ENCODE data around the gene CPB2.

DNA sequence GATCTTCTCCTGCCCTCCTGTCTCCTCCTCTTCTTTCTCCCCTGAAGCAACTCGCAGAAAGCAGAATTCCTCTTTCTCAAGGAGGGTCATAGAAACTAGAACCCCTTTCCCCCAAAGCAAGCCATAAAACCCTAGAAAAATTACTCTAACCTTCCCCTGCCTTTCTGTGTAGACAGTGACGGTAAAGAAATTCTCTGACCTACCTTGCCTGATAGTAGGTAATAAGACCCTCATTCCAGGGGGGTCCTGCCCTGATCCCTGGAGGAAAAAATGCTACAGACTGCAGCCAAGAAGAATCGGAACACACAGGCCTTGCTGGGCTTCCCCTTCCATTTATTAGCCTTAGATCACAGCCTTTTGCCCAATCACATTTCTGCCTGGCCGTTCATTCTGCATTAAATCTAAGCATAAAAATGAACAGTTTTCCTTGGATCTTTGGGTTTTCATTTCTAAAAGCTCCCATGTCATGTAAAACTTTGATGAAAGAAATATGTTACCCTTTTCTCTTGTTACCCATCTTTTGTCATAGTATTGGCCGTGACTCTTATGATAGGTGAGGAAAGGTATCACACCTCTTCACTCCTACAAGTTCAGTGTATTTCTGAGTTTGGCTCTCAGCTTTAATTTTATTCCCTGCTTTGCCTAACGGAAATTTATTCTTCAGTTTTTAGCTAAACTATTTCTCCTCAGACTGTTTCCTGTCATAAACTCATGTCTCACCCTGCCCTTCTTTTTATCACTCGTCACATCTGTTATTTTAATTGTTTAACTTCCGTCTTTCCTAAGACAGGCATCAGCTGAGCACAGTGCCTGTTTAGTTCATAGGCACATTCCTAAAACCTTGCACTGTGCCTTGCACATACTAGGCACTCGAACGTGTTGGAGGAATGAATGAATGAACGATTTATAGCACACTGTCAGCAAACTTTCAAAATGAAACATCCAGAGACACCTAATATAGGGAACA is 20.4 kb upstream of the CPB2 start:
- TF ChIP-seq, protein P1, sequence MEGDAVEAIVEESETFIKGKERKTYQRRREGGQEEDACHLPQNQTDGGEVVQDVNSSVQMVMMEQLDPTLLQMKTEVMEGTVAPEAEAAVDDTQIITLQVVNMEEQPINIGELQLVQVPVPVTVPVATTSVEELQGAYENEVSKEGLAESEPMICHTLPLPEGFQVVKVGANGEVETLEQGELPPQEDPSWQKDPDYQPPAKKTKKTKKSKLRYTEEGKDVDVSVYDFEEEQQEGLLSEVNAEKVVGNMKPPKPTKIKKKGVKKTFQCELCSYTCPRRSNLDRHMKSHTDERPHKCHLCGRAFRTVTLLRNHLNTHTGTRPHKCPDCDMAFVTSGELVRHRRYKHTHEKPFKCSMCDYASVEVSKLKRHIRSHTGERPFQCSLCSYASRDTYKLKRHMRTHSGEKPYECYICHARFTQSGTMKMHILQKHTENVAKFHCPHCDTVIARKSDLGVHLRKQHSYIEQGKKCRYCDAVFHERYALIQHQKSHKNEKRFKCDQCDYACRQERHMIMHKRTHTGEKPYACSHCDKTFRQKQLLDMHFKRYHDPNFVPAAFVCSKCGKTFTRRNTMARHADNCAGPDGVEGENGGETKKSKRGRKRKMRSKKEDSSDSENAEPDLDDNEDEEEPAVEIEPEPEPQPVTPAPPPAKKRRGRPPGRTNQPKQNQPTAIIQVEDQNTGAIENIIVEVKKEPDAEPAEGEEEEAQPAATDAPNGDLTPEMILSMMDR (IDR thresholded peaks at IDR 0.05 in 4 of 5, conservative IDR thresholded peaks at IDR 0.05 in 1 of 5) = no peak
- no peak for TF ChIP-seq POLR2A (IDR thresholded peaks at IDR 0.05)
